ENCODE measurements around the gene PPP1R1C.

DNA sequence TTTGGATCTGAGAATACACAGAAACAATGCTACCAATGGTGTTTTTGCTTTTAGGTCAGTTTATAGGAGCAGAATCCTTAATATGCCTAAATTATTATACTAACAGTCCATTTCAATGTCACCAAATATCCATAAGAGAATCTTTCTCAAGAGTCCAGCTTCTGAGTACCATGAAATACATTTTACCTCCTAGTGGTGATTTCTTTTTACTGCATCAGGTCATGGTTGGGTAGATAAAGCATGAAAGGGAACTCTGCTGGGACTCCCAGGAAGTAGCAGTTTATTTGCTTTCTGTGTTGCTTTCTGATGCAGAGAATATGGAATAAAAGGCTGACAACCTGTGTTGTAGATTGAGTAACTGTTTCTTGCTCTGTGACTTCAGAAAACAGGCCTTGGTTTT lies 115.6 kb downstream of the PPP1R1C start:
- TF ChIP-seq, protein P1, sequence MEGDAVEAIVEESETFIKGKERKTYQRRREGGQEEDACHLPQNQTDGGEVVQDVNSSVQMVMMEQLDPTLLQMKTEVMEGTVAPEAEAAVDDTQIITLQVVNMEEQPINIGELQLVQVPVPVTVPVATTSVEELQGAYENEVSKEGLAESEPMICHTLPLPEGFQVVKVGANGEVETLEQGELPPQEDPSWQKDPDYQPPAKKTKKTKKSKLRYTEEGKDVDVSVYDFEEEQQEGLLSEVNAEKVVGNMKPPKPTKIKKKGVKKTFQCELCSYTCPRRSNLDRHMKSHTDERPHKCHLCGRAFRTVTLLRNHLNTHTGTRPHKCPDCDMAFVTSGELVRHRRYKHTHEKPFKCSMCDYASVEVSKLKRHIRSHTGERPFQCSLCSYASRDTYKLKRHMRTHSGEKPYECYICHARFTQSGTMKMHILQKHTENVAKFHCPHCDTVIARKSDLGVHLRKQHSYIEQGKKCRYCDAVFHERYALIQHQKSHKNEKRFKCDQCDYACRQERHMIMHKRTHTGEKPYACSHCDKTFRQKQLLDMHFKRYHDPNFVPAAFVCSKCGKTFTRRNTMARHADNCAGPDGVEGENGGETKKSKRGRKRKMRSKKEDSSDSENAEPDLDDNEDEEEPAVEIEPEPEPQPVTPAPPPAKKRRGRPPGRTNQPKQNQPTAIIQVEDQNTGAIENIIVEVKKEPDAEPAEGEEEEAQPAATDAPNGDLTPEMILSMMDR (IDR thresholded peaks at IDR 0.05), result no peak
- TF ChIP-seq POLR2A (IDR thresholded peaks at IDR 0.05), result no peak
